Measurements from ENCODE around the gene NSL1.
"Not testable (repeated sequence)": the region's sequence is repeated elsewhere in the genome, so short reads cannot be mapped to it uniquely, and the experiment has no call there.

Gene NSL1

DNA sequence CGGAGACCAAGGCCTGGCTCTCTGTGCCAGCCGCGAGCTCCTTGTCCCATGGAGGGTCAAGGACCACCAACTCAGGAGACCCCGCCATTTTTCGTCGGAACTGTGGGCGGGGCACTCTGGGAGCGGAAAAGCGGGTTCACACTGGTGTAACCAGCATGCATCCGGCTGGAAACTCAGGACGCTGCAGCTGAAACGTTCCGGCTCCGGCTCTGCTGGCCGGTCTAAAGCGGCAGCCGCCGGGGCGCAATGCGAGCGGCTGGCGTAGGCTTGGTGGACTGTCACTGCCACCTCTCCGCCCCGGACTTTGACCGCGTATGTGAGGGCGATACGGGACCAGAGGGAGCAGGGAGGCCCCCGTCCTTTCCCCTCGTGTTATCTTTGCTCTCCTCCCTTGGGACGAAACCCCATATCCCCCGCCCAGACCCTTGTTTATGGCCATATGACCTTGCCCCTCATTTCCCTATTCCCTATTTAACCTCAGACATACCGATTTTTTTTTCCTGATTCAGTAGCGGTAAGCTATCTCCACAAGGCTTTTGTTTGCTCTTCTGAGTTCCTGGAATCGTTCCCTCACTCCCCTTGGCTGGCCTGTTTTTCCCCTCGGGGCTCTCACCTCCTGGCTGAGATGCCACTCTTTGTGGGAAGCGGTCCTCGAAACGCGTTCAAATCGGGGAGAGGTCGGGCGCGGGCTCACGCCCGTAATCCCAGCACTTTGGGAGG is at the start of gene NSL1, which contains the start of gene TATDN3:
Gene NSL1 (minus strand): TSS at position 102 of the 720 bp plus-strand sequence. CDS start 14 bp downstream, at position 88.
Gene TATDN3 (plus strand): TSS at position 219 of the 720 bp plus-strand sequence. CDS start 28 bp downstream, at position 247.
- peak; percentile 93 for DNase-seq

DNA sequence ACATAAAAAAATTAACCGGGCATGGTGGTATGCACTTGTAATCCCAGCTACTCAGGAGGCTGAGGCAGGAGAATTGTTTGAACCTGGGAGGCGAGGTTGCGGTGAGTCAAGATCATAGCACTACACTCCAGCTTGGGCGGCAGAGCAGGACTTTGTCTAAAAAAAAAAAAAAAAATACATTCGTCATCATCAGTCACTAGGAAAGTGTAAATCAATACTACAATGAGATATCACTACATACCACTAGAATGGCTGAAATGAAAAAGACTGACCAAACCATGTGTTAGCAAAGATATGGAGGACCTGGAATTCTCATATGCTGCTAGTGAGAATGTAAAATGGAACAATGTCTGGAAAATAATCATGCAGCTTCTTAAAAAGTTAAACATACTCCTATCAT is 46.6 kb upstream of the NSL1 start:
- no peak for DNase-seq

DNA sequence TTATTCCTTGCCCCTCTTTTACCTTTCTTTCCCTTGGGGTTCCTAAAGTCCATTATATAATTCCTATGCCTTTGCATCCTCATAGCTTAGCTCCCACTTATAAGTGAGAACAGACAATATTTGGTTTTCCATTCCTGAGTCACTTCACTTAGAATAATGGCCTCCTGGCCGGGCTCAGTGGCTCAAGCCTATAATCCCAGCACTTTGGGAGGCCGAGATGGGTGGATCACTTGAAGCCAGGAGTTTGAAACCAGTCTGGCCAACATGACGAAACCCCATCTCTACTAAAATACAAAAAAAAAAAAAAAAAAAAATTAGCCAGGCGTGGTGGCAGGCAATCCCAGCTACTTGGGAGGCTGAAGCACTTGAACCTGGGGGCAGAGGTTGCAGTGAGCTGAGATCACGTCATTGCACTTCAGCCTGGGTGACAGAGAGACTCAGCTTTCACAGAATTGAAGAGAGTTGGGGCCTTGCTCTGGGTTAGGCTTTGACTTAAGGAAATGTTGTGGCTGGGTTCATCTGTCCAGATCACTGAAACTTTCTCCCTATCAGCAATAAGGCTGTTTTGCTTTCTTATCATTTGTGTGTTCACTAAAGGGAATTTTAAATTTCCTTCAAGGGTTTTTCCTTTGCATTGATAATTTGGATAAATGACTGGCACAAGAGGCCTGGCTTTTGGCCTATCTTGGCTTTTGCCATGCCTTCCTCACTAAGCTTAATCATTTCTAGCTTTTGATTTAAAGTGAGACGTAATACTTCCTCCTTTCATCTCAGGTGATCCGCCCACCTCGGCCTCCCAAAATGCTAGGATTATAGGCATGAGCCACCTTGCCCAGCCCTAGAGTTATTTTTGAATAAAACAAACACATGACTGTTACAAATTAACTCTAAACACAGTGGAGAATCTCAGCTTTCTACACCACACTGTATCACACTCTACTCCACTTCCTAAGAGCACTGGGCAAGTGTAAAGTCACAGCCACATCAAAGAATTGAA is 41.9 kb upstream of the NSL1 start:
- DNase-seq = not testable (repeated sequence)

- DNase-seq = no peak
Measured at GRCh38 chr1:212828395-212828794, 36.8 kb upstream of the NSL1 start.

DNA sequence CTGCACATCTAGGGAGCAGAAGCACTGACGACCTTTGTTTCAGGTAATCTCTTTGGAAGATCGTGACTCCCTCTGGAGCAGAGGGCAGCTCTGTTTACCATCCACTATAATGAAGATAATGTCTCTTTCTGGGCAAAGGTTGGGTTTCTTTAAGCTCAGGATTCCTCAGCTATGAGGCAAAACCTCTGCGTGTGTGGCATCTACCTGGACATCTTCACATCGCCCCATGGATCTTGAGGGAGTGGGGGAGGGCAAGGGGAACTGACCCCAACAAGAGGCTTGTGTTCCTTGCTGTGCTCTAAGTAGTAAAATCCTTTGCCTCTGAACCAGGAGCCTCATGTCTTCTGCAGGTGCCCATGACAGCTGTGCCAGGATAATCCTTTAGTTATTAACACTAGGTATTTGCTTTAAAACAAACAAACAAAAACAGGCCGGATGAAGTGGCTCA is 36.3 kb upstream of the NSL1 start:
- DNase-seq = no peak

DNA sequence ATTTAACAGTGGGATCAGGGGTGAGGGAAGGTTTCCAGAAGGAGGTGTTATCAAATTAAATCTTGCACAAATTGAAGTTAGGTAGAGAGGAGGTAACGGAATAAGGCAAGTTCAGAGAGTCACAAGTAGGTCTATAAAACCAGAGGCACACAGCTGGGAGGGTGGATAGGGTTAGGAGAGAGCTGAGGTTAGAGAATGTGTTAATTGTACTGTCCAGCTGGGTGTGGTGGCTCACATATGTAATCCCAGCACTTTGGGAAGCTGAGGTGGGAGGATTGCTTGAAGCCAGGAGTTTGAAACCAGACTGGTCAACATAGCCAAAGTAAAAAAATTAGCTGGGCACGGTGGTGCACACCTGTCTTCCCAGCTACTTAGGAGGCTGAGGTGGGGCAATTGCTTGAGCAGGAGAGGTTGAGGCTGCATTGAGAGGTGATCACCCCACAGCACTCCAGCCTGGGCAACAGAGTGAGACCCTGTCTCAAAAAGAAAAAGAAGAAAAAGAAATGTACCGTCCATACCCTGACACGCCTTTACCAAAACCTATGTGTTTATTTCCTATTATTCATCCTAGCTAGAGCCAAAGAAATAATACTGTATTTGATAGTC is 35.7 kb upstream of the NSL1 start:
- DNase-seq = no peak

- DNase-seq = no peak
Measured at GRCh38 chr1:212825798-212826452, 34.3 kb upstream of the NSL1 start.

- DNase-seq = no peak
Measured at GRCh38 chr1:212824201-212824600, 32.6 kb upstream of the NSL1 start.

- no peak for DNase-seq
Measured at GRCh38 chr1:212822956-212823355, 31.4 kb upstream of the NSL1 start.

- DNase-seq = no peak
Measured at GRCh38 chr1:212820969-212821368, 29.4 kb upstream of the NSL1 start.

GRCh38 chr1:212819726-212820125 is 28.1 kb upstream of the NSL1 start:
- no peak for DNase-seq

GRCh38 chr1:212816567-212817278 is 25.1 kb upstream of the NSL1 start:
- no peak for DNase-seq

GRCh38 chr1:212814537-212815334 is 23.2 kb upstream of the NSL1 start:
- DNase-seq = peak; percentile 46

GRCh38 chr1:212805767-212806166 is 14.2 kb upstream of the NSL1 start:
- no peak for DNase-seq

- no peak for DNase-seq
Measured at GRCh38 chr1:212797681-212798080, 6.1 kb upstream of the NSL1 start.

GRCh38 chr1:212794561-212795014 is 3.0 kb upstream of the NSL1 start:
- DNase-seq = no peak

GRCh38 chr1:212792396-212792908 is 875 bp upstream of the NSL1 start:
- DNase-seq = no peak

DNA sequence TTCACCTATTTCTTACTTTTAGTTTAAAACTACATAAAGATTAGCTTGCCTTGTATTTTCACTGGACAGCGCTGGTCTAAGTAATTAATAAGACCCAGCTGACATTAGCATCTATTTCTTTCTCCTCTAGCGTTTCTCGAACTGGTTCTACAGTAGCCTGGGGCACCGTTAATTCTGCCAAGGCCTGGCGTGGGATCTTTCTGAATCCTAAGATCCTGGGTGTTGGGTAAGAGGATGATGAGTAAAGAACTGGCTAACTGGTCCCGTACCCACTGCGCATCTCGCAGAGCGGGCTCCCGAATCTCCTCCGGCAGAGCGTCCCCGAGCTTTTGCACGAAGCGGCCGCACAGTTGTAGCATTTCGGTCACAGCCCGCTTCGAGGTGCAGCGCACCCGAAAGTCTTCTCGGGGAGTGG is 309 bp downstream of the NSL1 start:
- no peak for DNase-seq

GRCh38 chr1:212785871-212786270 is 5.7 kb downstream of the NSL1 start:
- no peak for DNase-seq

- no peak for DNase-seq
Measured at GRCh38 chr1:212783976-212784375, 7.6 kb downstream of the NSL1 start.

Measured in NCI-H1694 (cell line).